ENCODE data around the gene LRRC4C. TPM values are rescaled to one million over a fixed set of nuclear protein-coding genes. Genes with fewer than 3 reads are reported as not detected.

LRRC4C gene
- total RNA-seq, 1 experiment from 2014 or later = 0.15 TPM

- no peaks in the 10 kb centered on the region for H3K9me3 ChIP-seq (ENCODE audit: control insufficient read depth, insufficient read depth, low read depth, low read length)
- no peak for TF ChIP-seq REST (IDR thresholded peaks at IDR 0.05; ENCODE audit: insufficient read depth in 1 of 2, low read depth in 2 of 2, low read length in 1 of 2)
- ATAC-seq (no peak), DNase-seq (ENCODE audit: low read depth, low spot score) (no peak)
- ChIA-PET CTCF (no interaction called here), POLR2A (no interaction called here)
- BruUV-seq (replicated peaks) = no TSS peak
- no peaks in the 10 kb centered on the region for H3K36me3 ChIP-seq (ENCODE audit: control insufficient read depth, insufficient read depth, low read length)
- no peak overlapping the region for H3K27ac ChIP-seq (ENCODE audit: low read length)
- no peaks in the 10 kb centered on the region for H3K27me3 ChIP-seq (ENCODE audit: control insufficient read depth, insufficient read depth, low read length)
- intact Hi-C loops (cut with micrococcal nuclease; ENCODE audit: unreplicated experiment) (no loop called here), in situ Hi-C loops (cut with HindIII; ENCODE audit: low pct_unique_long_range_greater_than_20kb, low sequenced_read_pairs) (no loop called here)
- H3K4me1 ChIP-seq (ENCODE audit: control insufficient read depth, insufficient read depth, low read length) = no peaks in the 10 kb centered on the region
- no peak overlapping the region for H3K4me3 ChIP-seq (ENCODE audit: low read depth in 2 of 2, low read length in 2 of 2)
Measured at GRCh38 chr11:40938002-40938401, 521.5 kb downstream of the LRRC4C start.

GRCh38 chr11:40924915-40925314 is 534.5 kb downstream of the LRRC4C start:
- CTCF ChIA-PET = no interaction called here
- DNase-seq (ENCODE audit: low read depth, low spot score) (no peak), ATAC-seq (no peak)
- Histone ChIP-seq H3K27ac (ENCODE audit: low read length) (no peak overlapping the region), H3K27me3 (ENCODE audit: control insufficient read depth, insufficient read depth, low read length) (no peaks in the 10 kb centered on the region), H3K4me1 (ENCODE audit: control insufficient read depth, insufficient read depth, low read length) (no peaks in the 10 kb centered on the region), H3K9me3 (ENCODE audit: control insufficient read depth, insufficient read depth, low read depth, low read length) (no peaks in the 10 kb centered on the region), H3K4me3 (ENCODE audit: low read depth in 2 of 2, low read length in 2 of 2) (no peak overlapping the region), H3K36me3 (ENCODE audit: control insufficient read depth, insufficient read depth, low read length) (no peaks in the 10 kb centered on the region)
- no peak for TF ChIP-seq CTCF (IDR thresholded peaks at IDR 0.05)
- TF ChIP-seq SIN3A (IDR thresholded peaks at IDR 0.05; ENCODE audit: borderline replicate concordance, insufficient read depth, low read depth, low read length) = no peak
- no peak for TF ChIP-seq POLR2AphosphoS5 (IDR thresholded peaks at IDR 0.05; ENCODE audit: low read depth, low read length)
- TF ChIP-seq TCF7L2 (IDR thresholded peaks at IDR 0.05; ENCODE audit: low read depth, low read length) = no peak
- no peak for TF ChIP-seq REST (IDR thresholded peaks at IDR 0.05; ENCODE audit: insufficient read depth in 1 of 2, low read depth in 2 of 2, low read length in 1 of 2)
- BruUV-seq (replicated peaks) = no TSS peak
- intact Hi-C loops (cut with micrococcal nuclease; ENCODE audit: unreplicated experiment) (no loop called here), in situ Hi-C loops (cut with HindIII; ENCODE audit: low pct_unique_long_range_greater_than_20kb, low sequenced_read_pairs) (no loop called here)
- POLR2A ChIA-PET = no interaction called here

All from Panc1 (cell line).